ENCODE results near the gene PHTF2. TPM values are rescaled to one million over a fixed set of nuclear protein-coding genes. Genes with fewer than 3 reads are reported as not detected.

The PHTF2 gene
- total and polyA plus RNA-seq, 10 of the 15 experiments (the other 5 are each of a cell fraction or from before 2014, with no cell fraction given) = 12.9 to 41.8 (median 27.0) TPM

DNA sequence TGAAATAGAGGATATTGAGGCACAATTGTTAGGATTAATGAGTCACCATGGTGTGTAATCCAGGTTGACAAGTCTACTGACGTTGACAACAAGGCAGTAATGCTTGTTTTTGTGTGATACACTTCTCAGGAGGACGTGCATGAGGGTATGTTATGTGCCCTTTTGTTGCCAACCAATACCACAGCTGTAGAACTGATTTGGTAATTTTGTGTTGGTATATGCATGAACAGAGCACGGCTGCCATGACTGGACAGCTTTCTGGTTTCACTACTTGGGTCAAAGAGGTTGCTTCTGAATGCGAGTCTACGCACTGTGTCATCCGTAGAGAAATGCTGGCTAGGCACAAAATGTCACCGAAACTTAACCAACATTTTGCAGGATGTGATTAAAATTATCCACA, 32.9 kb downstream of the PHTF2 start:
- in situ Hi-C loops (cut with MboI) (no loop called here), intact Hi-C loops (cut with micrococcal nuclease; ENCODE audit: unreplicated experiment) (no loop called here)
- POLR2A ChIA-PET = interaction anchor here (1.8 kb wide), 1 partner anchor 9 kb away, joined by 5 read pairs; no protein-coding TSS in a partner anchor
- 75% methylated on average over 7 of the region's 7 CpGs for WGBS (ENCODE audit: insufficient coverage, insufficient replicate concordance, low lambda C conversion rate, missing lambda C conversion rate)
- BruUV-seq (replicated peaks) = no TSS peak
- no peak for ATAC-seq
- FAIRE-seq = no peak
- Histone ChIP-seq H3K4me2 (ENCODE audit: control insufficient read depth, insufficient read depth) (no peak overlapping the region), H3K4me1 (ENCODE audit: control insufficient read depth, insufficient read depth, low read length) (peaks cover 8% of the 10 kb centered on the region), H3K27ac (ENCODE audit: control insufficient read depth, insufficient read depth) (no peak overlapping the region), H3K9me3 (replicated peaks; ENCODE audit: control insufficient read depth, insufficient read depth, low read length) (peaks cover 4% of the 10 kb centered on the region; the same call in 1 of the 3 replicates), H2AFZ (ENCODE audit: control insufficient read depth, low read depth, low read length) (no peak overlapping the region), H3K79me2 (ENCODE audit: control insufficient read depth, insufficient read depth, low read length) (peaks cover 28% of the 10 kb centered on the region), H3K27me3 (replicated peaks in 1 of 2; ENCODE audit: control insufficient read depth in 2 of 2, insufficient read depth in 2 of 2, low read length in 1 of 2) (no peaks in the 10 kb centered on the region), H3K36me3 (ENCODE audit: control insufficient read depth in 2 of 2, insufficient read depth in 2 of 2, low read length in 1 of 2) (peaks cover 0 to 2% of the 10 kb centered on the region in 2 experiments; a peak in 1 of 4 replicates), H3K9ac (ENCODE audit: control insufficient read depth, insufficient read depth, low read length) (no peak overlapping the region), H4K20me1 (ENCODE audit: control insufficient read depth, insufficient read depth) (no peaks in the 10 kb centered on the region), H3K4me3 (no peak overlapping the region)
- TF ChIP-seq NR2F1 (conservative IDR thresholded peaks at IDR 0.05) (no peak), RUNX3 (IDR thresholded peaks at IDR 0.05; ENCODE audit: low read length) (no peak), ZZZ3 (IDR thresholded peaks at IDR 0.05; ENCODE audit: control insufficient read depth, insufficient read length, low read depth) (no peak), PAX8 (IDR thresholded peaks at IDR 0.05) (no peak), SMAD1 (IDR thresholded peaks at IDR 0.05; ENCODE audit: low read depth, partially characterized antibody) (no peak), RELA (IDR thresholded peaks at IDR 0.05; ENCODE audit: borderline replicate concordance, partially characterized antibody) (no peak), IRF3 (IDR thresholded peaks at IDR 0.05) (no peak), ESRRA (IDR thresholded peaks at IDR 0.05; ENCODE audit: low read length) (no peak)
- TF ChIP-seq, protein P1, sequence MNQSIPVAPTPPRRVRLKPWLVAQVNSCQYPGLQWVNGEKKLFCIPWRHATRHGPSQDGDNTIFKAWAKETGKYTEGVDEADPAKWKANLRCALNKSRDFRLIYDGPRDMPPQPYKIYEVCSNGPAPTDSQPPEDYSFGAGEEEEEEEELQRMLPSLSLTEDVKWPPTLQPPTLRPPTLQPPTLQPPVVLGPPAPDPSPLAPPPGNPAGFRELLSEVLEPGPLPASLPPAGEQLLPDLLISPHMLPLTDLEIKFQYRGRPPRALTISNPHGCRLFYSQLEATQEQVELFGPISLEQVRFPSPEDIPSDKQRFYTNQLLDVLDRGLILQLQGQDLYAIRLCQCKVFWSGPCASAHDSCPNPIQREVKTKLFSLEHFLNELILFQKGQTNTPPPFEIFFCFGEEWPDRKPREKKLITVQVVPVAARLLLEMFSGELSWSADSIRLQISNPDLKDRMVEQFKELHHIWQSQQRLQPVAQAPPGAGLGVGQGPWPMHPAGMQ (IDR thresholded peaks at IDR 0.05; ENCODE audit: borderline replicate concordance) = no peak
- SMC1A ChIA-PET (ENCODE audit: uncharacterized antibody, unreplicated experiment) = interaction anchor here (2.0 kb wide), 1 partner anchor 9 kb away, joined by 8 read pairs; no protein-coding TSS in a partner anchor
- RAD21 ChIA-PET (ENCODE audit: unreplicated experiment) = no interaction called here
- no peak for DNase-seq (ENCODE audit: low read depth, low spot score)
- CTCF ChIA-PET = interaction anchor here (0.6 to 0.8 kb wide), 3 partner anchors 9 to 173 kb away, joined by 3 read pairs; no protein-coding TSS in a partner anchor
